ENCODE results near the gene SMIM27. TPM values are rescaled to one million over a fixed set of nuclear protein-coding genes. Genes with fewer than 3 reads are reported as not detected.
"Not testable (repeated sequence)": the region's sequence is repeated elsewhere in the genome, so short reads cannot be mapped to it uniquely, and the experiment has no call there.

Gene SMIM27
- total RNA-seq, 1 experiment from 2014 or later, result 13.6 TPM

DNA sequence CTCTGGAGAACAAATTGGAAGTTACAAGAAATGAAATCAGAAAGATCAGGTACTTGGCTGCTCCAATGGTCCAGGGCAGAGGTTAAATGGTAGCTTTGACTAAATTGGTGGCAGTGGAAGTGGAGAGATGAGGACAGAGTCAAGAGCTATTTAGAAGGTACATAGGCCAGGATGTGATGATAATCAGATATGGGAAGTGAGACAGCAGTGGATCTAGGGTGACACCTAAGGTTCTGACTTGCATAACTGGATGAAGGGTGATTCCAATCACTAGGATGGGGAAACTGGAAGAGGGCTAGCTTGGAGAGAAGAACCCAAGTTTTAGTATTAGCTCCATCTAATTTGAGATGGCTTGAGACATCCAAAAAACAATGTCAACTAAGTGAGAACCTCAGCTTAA is 44.8 kb downstream of the SMIM27 start:
- Mint-ChIP-seq H3K4me3 (no peak overlapping the region), H3K9me3 (peaks cover 9% of the 10 kb centered on the region), H3K27me3 (ENCODE audit: low read depth) (peaks cover 3% of the 10 kb centered on the region; the same call in 1 of the 2 replicates), H3K27ac (no peak overlapping the region), H3K36me3 (no peaks in the 10 kb centered on the region), H3K4me1 (no peaks in the 10 kb centered on the region)
- ChIA-PET POLR2A (no interaction called here), CTCF (no interaction called here)
- ATAC-seq (no peak), DNase-seq (ENCODE audit: low spot score) (no peak)
- TF ChIP-seq RELA (CRISPR knock-in tag; IDR thresholded peaks at IDR 0.05; ENCODE audit: borderline replicate concordance), result no peak
- TF ChIP-seq EMX1 (CRISPR knock-in tag; IDR thresholded peaks at IDR 0.05), result no peak
- TF ChIP-seq OVOL2 (CRISPR knock-in tag; IDR thresholded peaks at IDR 0.05; ENCODE audit: borderline replicate concordance), result no peak

GRCh38 chr9:32599021-32599420 is 46.9 kb downstream of the SMIM27 start:
- POLR2A ChIA-PET; DNase-seq (ENCODE audit: low spot score); H3K4me3 Mint-ChIP-seq; H3K27ac Mint-ChIP-seq; H3K4me1 Mint-ChIP-seq; H3K36me3 Mint-ChIP-seq; ATAC-seq; H3K9me3 Mint-ChIP-seq; H3K27me3 Mint-ChIP-seq (ENCODE audit: low read depth): not testable (repeated sequence)
- CTCF ChIA-PET, result interaction anchor here (0.6 kb wide), 1 partner anchor 13 kb away, joined by 3 read pairs; no protein-coding TSS in a partner anchor

Other genes starting within 250 kb of the SMIM27 start
- gene ACO1, start 167.7 kb upstream of the SMIM27 start, total RNA-seq (2021), result 40.2 to 44.8 TPM (median 44.5 TPM) in 3 replicates
- gene RIGI, start 26.1 kb upstream of the SMIM27 start, total RNA-seq (2021), result 6.0 to 7.5 TPM (median 6.2 TPM) in 3 replicates
- gene TOPORS, start 259 bp downstream of the SMIM27 start, total RNA-seq (2021), result 23.3 to 26.1 TPM (median 23.7 TPM) in 3 replicates
- gene NDUFB6, start 20.8 kb downstream of the SMIM27 start, total RNA-seq (2021), result 56.0 to 67.2 TPM (median 62.4 TPM) in 3 replicates
- 0.02 to 0.09 TPM in 2 of 3 replicates, not detected in the other for gene TAF1L, start 83.3 kb downstream of the SMIM27 start, total RNA-seq (2021)
- 0.21 to 0.34 TPM (median 0.31 TPM) in 3 replicates for gene TMEM215, start 231.2 kb downstream of the SMIM27 start, total RNA-seq (2021)

Measured in WTC11 (cell line).